ENCODE data around the gene STXBP5.

STXBP5 gene

GRCh38 chr6:147192278-147192911, 11.8 kb upstream of the STXBP5 start:
- Histone ChIP-seq H3K36me3 (ENCODE audit: control insufficient read depth, low read length) (no peaks in the 10 kb centered on the region), H3F3A (ENCODE audit: control insufficient read depth, insufficient read depth) (no peaks in the 10 kb centered on the region), H3K4me1 (ENCODE audit: control insufficient read depth, low read length) (peaks cover 5% of the 10 kb centered on the region; the same call in 1 of the 2 replicates), H3K27me3 (ENCODE audit: control insufficient read depth, low read length) (no peaks in the 10 kb centered on the region), H4K20me1 (ENCODE audit: control insufficient read depth, insufficient read depth, low read depth, low read length) (no peaks in the 10 kb centered on the region), H3K9me2 (replicated peaks; ENCODE audit: control insufficient read depth, low read length) (no peaks in the 10 kb centered on the region), H3K79me2 (ENCODE audit: control insufficient read depth, low read length) (no peaks in the 10 kb centered on the region), H3K4me3 (ENCODE audit: low read length) (no peak overlapping the region), H3K27ac (ENCODE audit: low read depth, low read length) (no peak overlapping the region), H3K4me2 (ENCODE audit: low read length) (no peak overlapping the region), H3K9me3 (ENCODE audit: control insufficient read depth, insufficient read depth, low read length) (no peaks in the 10 kb centered on the region)
- no peak for TF ChIP-seq EZH2phosphoT487 (IDR thresholded peaks at IDR 0.05; ENCODE audit: borderline replicate concordance, low read length)
- no peak for TF ChIP-seq CTCF (IDR thresholded peaks at IDR 0.05; ENCODE audit: low read depth, low read length, poor library complexity, severe bottlenecking)

GRCh38 chr6:147194652-147195411, 9.4 kb upstream of the STXBP5 start:
- H3K4me2 ChIP-seq (ENCODE audit: low read length), result no peak overlapping the region
- H3K9me2 ChIP-seq (replicated peaks; ENCODE audit: control insufficient read depth, low read length), result no peaks in the 10 kb centered on the region
- no peaks in the 10 kb centered on the region for H3K36me3 ChIP-seq (ENCODE audit: control insufficient read depth, low read length)
- H3F3A ChIP-seq (ENCODE audit: control insufficient read depth, insufficient read depth), result no peaks in the 10 kb centered on the region
- peaks cover 5% of the 10 kb centered on the region; the same call in 1 of the 2 replicates for H3K4me1 ChIP-seq (ENCODE audit: control insufficient read depth, low read length)
- no peaks in the 10 kb centered on the region for H3K79me2 ChIP-seq (ENCODE audit: control insufficient read depth, low read length)
- no peak for TF ChIP-seq EZH2phosphoT487 (IDR thresholded peaks at IDR 0.05; ENCODE audit: borderline replicate concordance, low read length)
- TF ChIP-seq CTCF (IDR thresholded peaks at IDR 0.05; ENCODE audit: low read depth, low read length, poor library complexity, severe bottlenecking), result no peak
- no peaks in the 10 kb centered on the region for H3K9me3 ChIP-seq (ENCODE audit: control insufficient read depth, insufficient read depth, low read length)
- H3K27me3 ChIP-seq (ENCODE audit: control insufficient read depth, low read length), result no peaks in the 10 kb centered on the region
- H4K20me1 ChIP-seq (ENCODE audit: control insufficient read depth, insufficient read depth, low read depth, low read length), result no peaks in the 10 kb centered on the region
- H3K27ac ChIP-seq (ENCODE audit: low read depth, low read length), result no peak overlapping the region
- no peak overlapping the region for H3K4me3 ChIP-seq (ENCODE audit: low read length)

- no peaks in the 10 kb centered on the region for H3K9me2 ChIP-seq (replicated peaks; ENCODE audit: control insufficient read depth, low read length)
- H3K4me1 ChIP-seq (ENCODE audit: control insufficient read depth, low read length), result peaks cover 5% of the 10 kb centered on the region; the same call in 1 of the 2 replicates
- H3K36me3 ChIP-seq (ENCODE audit: control insufficient read depth, low read length), result no peaks in the 10 kb centered on the region
- H3K79me2 ChIP-seq (ENCODE audit: control insufficient read depth, low read length), result no peaks in the 10 kb centered on the region
- no peaks in the 10 kb centered on the region for H3K27me3 ChIP-seq (ENCODE audit: control insufficient read depth, low read length)
- no peaks in the 10 kb centered on the region for H3K9me3 ChIP-seq (ENCODE audit: control insufficient read depth, insufficient read depth, low read length)
- TF ChIP-seq EZH2phosphoT487 (IDR thresholded peaks at IDR 0.05; ENCODE audit: borderline replicate concordance, low read length) (no peak), CTCF (IDR thresholded peaks at IDR 0.05; ENCODE audit: low read depth, low read length, poor library complexity, severe bottlenecking) (no peak)
- no peak overlapping the region for H3K4me3 ChIP-seq (ENCODE audit: low read length)
- no peaks in the 10 kb centered on the region for H3F3A ChIP-seq (ENCODE audit: control insufficient read depth, insufficient read depth)
- H3K27ac ChIP-seq (ENCODE audit: low read depth, low read length), result no peak overlapping the region
- no peak overlapping the region for H3K4me2 ChIP-seq (ENCODE audit: low read length)
- no peaks in the 10 kb centered on the region for H4K20me1 ChIP-seq (ENCODE audit: control insufficient read depth, insufficient read depth, low read depth, low read length)
Measured at GRCh38 chr6:147195510-147195909, 8.7 kb upstream of the STXBP5 start.

Data from DOHH2 (cell line).